Natural killer cell (primary cell): ENCODE measurements around the gene TBRG1. TPM values are rescaled to one million over a fixed set of nuclear protein-coding genes. Genes with fewer than 3 reads are reported as not detected.

Source experiments
- ATAC-seq, 3 donors: fragments of 150-1000 bp in 2 of 3; fragments of 200-7000 bp in 1 of 3; cut with Tn5 transposase; 1 replicate in 1 of 3; 2 replicates in 2 of 3; pipeline ENCODE4 v1.10.0; 2021; ENCODE audit warnings: mild to moderate bottlenecking in 2 of 3, moderate library complexity in 2 of 3
- DNase-seq, 2 donors: peaks; one replicate each; pipeline versions ENCODE4 v3.0.0 to v3.0.0-alpha.2; 2013 to 2021; ENCODE audit warnings: mixed read lengths in 1 of 2
- H3K27ac ChIP-seq: one replicate; pipeline ENCODE4 v1.5.1; 2013; ENCODE audit warnings: mild to moderate bottlenecking, low read length
- H3K27me3 ChIP-seq: one replicate; pipeline ENCODE4 v1.6.1; 2013; ENCODE audit warnings: low read length; ENCODE audit not compliant: control insufficient read depth, insufficient read depth
- H3K36me3 ChIP-seq: one replicate; pipeline ENCODE4 v1.6.1; 2013; ENCODE audit warnings: low read length; ENCODE audit not compliant: control insufficient read depth, insufficient read depth
- H3K4me1 ChIP-seq: one replicate; pipeline ENCODE4 v1.6.1; 2013; ENCODE audit warnings: low read length; ENCODE audit not compliant: control insufficient read depth, insufficient read depth
- H3K4me3 ChIP-seq: one replicate; pipeline ENCODE4 v1.5.1; 2013; ENCODE audit warnings: low read length
- H3K9me3 ChIP-seq: one replicate; pipeline ENCODE4 v1.6.1; 2013; ENCODE audit warnings: low read length; ENCODE audit not compliant: control insufficient read depth, insufficient read depth
- H3K27ac Mint-ChIP-seq, 2 donors: one replicate each; pipeline ENCODE4 v1.8.0; 2022; ENCODE audit warnings: mild to moderate bottlenecking in 2 of 2, mixed read lengths in 2 of 2, moderate library complexity in 1 of 2
- H3K27me3 Mint-ChIP-seq, 2 donors: one replicate each; pipeline ENCODE4 v1.8.0; 2022; ENCODE audit warnings: low read depth in 2 of 2, mixed read lengths in 2 of 2
- H3K36me3 Mint-ChIP-seq: one replicate; pipeline ENCODE4 v1.8.0; 2022; ENCODE audit warnings: mixed read lengths
- H3K4me1 Mint-ChIP-seq, 2 donors: one replicate each; pipeline ENCODE4 v1.8.0; 2022; ENCODE audit warnings: mixed read lengths in 2 of 2
- H3K4me3 Mint-ChIP-seq: one replicate; pipeline ENCODE4 v1.8.0; 2022; ENCODE audit warnings: mild to moderate bottlenecking, moderate library complexity, mixed read lengths
- H3K9me3 Mint-ChIP-seq, 2 donors: one replicate each; pipeline ENCODE4 v1.8.0; 2022; ENCODE audit warnings: mixed read lengths in 2 of 2
- WGBS: methylation state at CpG from one replicate; pipeline ENCODE4 v1.1.7; 2013; ENCODE audit warnings: missing lambda C conversion rate; ENCODE audit not compliant: insufficient coverage; 5-methylcytosine and 5-hydroxymethylcytosine counted together
- intact Hi-C: fragments of 100-400 bp; cut with micrococcal nuclease; formaldehyde crosslinking; loops from one replicate; pipeline ENCODE4 v1.14.2; 2022
- total RNA-seq, 4 donors: library from RNA; stranded (reverse); fragments of 120-200 nt in 1 of 4; gene quantifications; one replicate each; pipeline versions ENCODE4 v1.2.3 to v1.2.4, GENCODE V29; 2013 to 2022
- TF ChIP-seq, protein P1 (sequence below): fragments of 200-600 bp; IDR thresholded peaks from one replicate; pipeline ENCODE4 v1.8.0; 2022; ENCODE audit warnings: antibody characterized with exemption

The TBRG1 gene
- total RNA-seq, 3 donors from 2014 or later (not counting 1 experiment from before 2014, with no cell fraction given) = 62.9 to 68.6 (median 68.3) TPM

DNA sequence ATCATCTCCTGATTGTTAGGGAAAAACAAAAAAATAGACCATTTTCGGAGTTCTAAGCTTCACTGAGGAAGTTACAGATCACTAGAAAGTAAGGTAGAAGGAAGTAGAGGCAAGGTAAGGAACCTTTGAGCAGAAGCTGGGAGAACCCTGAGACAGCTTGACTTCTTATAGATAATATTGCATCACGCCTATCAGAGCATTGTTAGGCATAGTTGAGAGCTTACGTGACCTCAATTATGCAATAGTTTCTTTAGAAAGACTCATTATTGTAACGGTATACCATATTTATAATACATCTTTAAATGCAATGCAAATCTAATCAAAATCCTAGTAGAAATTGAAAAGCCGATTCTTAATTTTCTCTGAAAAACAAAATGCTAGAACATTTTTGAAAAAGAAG lies 4.9 kb downstream of the TBRG1 start:
- DNase-seq (no peak), ATAC-seq (no peak)
- Mint-ChIP-seq H3K27me3 (no peaks in the 10 kb centered on the region), H3K27ac (peak overlapping the region in 1 of 2 donors; percentile 5), H3K4me1 (peaks cover 33 to 50% of the 10 kb centered on the region in 2 donors), H3K4me3 (no peak overlapping the region), H3K36me3 (peaks cover 7% of the 10 kb centered on the region), H3K9me3 (no peaks in the 10 kb centered on the region)
- no peaks in the 10 kb centered on the region for H3K27me3 ChIP-seq
- H3K4me1 ChIP-seq = peaks cover 5% of the 10 kb centered on the region
- intact Hi-C loops = no loop called here
- no peak overlapping the region for H3K4me3 ChIP-seq
- TF ChIP-seq, protein P1, sequence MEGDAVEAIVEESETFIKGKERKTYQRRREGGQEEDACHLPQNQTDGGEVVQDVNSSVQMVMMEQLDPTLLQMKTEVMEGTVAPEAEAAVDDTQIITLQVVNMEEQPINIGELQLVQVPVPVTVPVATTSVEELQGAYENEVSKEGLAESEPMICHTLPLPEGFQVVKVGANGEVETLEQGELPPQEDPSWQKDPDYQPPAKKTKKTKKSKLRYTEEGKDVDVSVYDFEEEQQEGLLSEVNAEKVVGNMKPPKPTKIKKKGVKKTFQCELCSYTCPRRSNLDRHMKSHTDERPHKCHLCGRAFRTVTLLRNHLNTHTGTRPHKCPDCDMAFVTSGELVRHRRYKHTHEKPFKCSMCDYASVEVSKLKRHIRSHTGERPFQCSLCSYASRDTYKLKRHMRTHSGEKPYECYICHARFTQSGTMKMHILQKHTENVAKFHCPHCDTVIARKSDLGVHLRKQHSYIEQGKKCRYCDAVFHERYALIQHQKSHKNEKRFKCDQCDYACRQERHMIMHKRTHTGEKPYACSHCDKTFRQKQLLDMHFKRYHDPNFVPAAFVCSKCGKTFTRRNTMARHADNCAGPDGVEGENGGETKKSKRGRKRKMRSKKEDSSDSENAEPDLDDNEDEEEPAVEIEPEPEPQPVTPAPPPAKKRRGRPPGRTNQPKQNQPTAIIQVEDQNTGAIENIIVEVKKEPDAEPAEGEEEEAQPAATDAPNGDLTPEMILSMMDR = no peak
- 93% methylated on average over 4 of the region's 5 CpGs for WGBS
- H3K27ac ChIP-seq = no peak overlapping the region
- no peaks in the 10 kb centered on the region for H3K9me3 ChIP-seq
- peaks cover 61% of the 10 kb centered on the region for H3K36me3 ChIP-seq

GRCh38 chr11:124629961-124630360 lies 7.3 kb downstream of the TBRG1 start:
- Mint-ChIP-seq H3K4me3 (no peak overlapping the region), H3K27me3 (no peaks in the 10 kb centered on the region), H3K27ac (peak overlapping the region in 1 of 2 donors; percentile 18), H3K4me1 (peaks cover 18 to 31% of the 10 kb centered on the region in 2 donors), H3K9me3 (no peaks in the 10 kb centered on the region), H3K36me3 (peaks cover 17% of the 10 kb centered on the region)
- Histone ChIP-seq H3K27me3 (no peaks in the 10 kb centered on the region), H3K9me3 (no peaks in the 10 kb centered on the region), H3K4me3 (no peak overlapping the region), H3K27ac (no peak overlapping the region), H3K36me3 (peaks cover 80% of the 10 kb centered on the region), H3K4me1 (no peaks in the 10 kb centered on the region)
- intact Hi-C loops = no loop called here
- 100% methylated on average over 3 of the region's 4 CpGs for WGBS
- DNase-seq = no peak
- no peak for ATAC-seq
- TF ChIP-seq, protein P1 = no peak

GRCh38 chr11:124633355-124633754 lies 10.7 kb downstream of the TBRG1 start:
- Histone ChIP-seq H3K4me1 (no peaks in the 10 kb centered on the region), H3K4me3 (no peak overlapping the region), H3K9me3 (no peaks in the 10 kb centered on the region), H3K36me3 (peaks cover 60% of the 10 kb centered on the region), H3K27ac (no peak overlapping the region), H3K27me3 (no peaks in the 10 kb centered on the region)
- no peaks in the 10 kb centered on the region for H3K9me3 Mint-ChIP-seq
- H3K27me3 Mint-ChIP-seq = no peaks in the 10 kb centered on the region
- WGBS = no CpG with 5 or more reads among the region's 1 CpG
- TF ChIP-seq, protein P1 = no peak
- peaks cover 0 to 12% of the 10 kb centered on the region in 2 donors for H3K4me1 Mint-ChIP-seq
- H3K4me3 Mint-ChIP-seq = no peak overlapping the region
- intact Hi-C loops = no loop called here
- peaks cover 23% of the 10 kb centered on the region for H3K36me3 Mint-ChIP-seq
- DNase-seq = no peak
- ATAC-seq = no peak
- no peak overlapping the region for H3K27ac Mint-ChIP-seq

GRCh38 chr11:124635932-124636331 lies 13.3 kb downstream of the TBRG1 start:
- 92% methylated on average over 3 of the region's 3 CpGs for WGBS
- Mint-ChIP-seq H3K36me3 (peaks cover 16% of the 10 kb centered on the region), H3K4me3 (no peak overlapping the region), H3K27ac (no peak overlapping the region), H3K27me3 (no peaks in the 10 kb centered on the region), H3K4me1 (peaks cover 0 to 4% of the 10 kb centered on the region in 2 donors), H3K9me3 (no peaks in the 10 kb centered on the region)
- no peaks in the 10 kb centered on the region for H3K27me3 ChIP-seq
- ATAC-seq (no peak), DNase-seq (no peak)
- no peaks in the 10 kb centered on the region for H3K4me1 ChIP-seq
- H3K4me3 ChIP-seq = no peak overlapping the region
- TF ChIP-seq, protein P1 = no peak
- no peaks in the 10 kb centered on the region for H3K9me3 ChIP-seq
- peaks cover 41% of the 10 kb centered on the region for H3K36me3 ChIP-seq
- intact Hi-C loops = no loop called here
- H3K27ac ChIP-seq = no peak overlapping the region
